Heart right ventricle (tissue), 16 donors: ENCODE data around the gene CSMD2. TPM values are rescaled to one million over a fixed set of nuclear protein-coding genes. Genes with fewer than 3 reads are reported as not detected.

Source experiments
- ATAC-seq, 8 donors: fragments of 200-7000 bp; cut with Tn5 transposase; one replicate each; pipeline ENCODE4 v1.9.1; 2020; ENCODE audit warnings: mild to moderate bottlenecking in 8 of 8, moderate library complexity in 8 of 8, moderate number of reproducible peaks in 1 of 8
- DNase-seq, 2 donors: peaks; one replicate each; pipeline ENCODE4 v3.0.0-alpha.2; 2020
- H3K27ac ChIP-seq, 10 donors: fragments of 200-600 bp; sonication (generic) in 2 of 10; one replicate each; pipeline versions ENCODE4 v1.5.0 to v1.8.0; 2020 to 2022; ENCODE audit warnings: mild to moderate bottlenecking in 3 of 10
- H3K27me3 ChIP-seq, 7 donors: fragments of 200-600 bp; one replicate each; pipeline ENCODE4 v1.8.0; 2021 to 2022; ENCODE audit warnings: mild to moderate bottlenecking in 2 of 7
- H3K36me3 ChIP-seq, 9 donors: fragments of 200-600 bp; sonication (generic) in 1 of 9; one replicate each; pipeline versions ENCODE4 v1.5.0 to v1.8.0; 2020 to 2022; ENCODE audit warnings: mild to moderate bottlenecking in 2 of 9
- H3K4me1 ChIP-seq, 9 donors: fragments of 200-600 bp; sonication (generic) in 1 of 9; one replicate each; pipeline versions ENCODE4 v1.5.0 to v1.8.0; 2020 to 2022; ENCODE audit warnings: mild to moderate bottlenecking in 4 of 9
- H3K4me3 ChIP-seq, 10 donors: fragments of 200-600 bp; sonication (generic) in 2 of 10; one replicate each; pipeline versions ENCODE4 v1.5.0 to v1.8.0; 2020 to 2022; ENCODE audit warnings: mild to moderate bottlenecking in 7 of 10, moderate library complexity in 2 of 10
- H3K9me3 ChIP-seq, 11 donors: fragments of 200-600 bp in 10 of 11; sonication (generic) in 2 of 11; one replicate each; pipeline versions ENCODE4 v1.5.0 to v1.8.0; 2013 to 2022; ENCODE audit warnings: mild to moderate bottlenecking in 2 of 11, control low read depth in 1 of 11, moderate library complexity in 1 of 11
- CTCF ChIP-seq, 9 donors: fragments of 200-600 bp; sonication (generic) in 2 of 9; IDR thresholded peaks; one replicate each; pipeline versions ENCODE4 v1.5.0 to v1.8.0; 2021 to 2022; ENCODE audit warnings: antibody characterized with exemption in 9 of 9, mild to moderate bottlenecking in 5 of 9, moderate library complexity in 1 of 9
- WGBS, 2 donors: extraction: QIAGEN DNeasy Blood & Tissue Kit; methylation state at CpG; one replicate each; pipeline ENCODE4 v1.1.7; 2013; ENCODE audit warnings: inconsistent platforms in 1 of 2; 5-methylcytosine and 5-hydroxymethylcytosine counted together
- intact Hi-C, 10 donors: fragments of 100-400 bp; cut with DNase I; formaldehyde crosslinking; loops; one replicate each; pipeline versions ENCODE4 v1.11.1 to v1.14.2; 2022
- polyA plus RNA-seq, 2 donors: library from polyadenylated mRNA; stranded (reverse); fragments of 200-250 nt; gene quantifications; one replicate each; pipeline ENCODE4 v1.2.3, GENCODE V29; 2013
- total RNA-seq, 10 donors: library from RNA; stranded (reverse); fragmentation: NEBNext Ultra II Directional in 3 of 10; extraction: Animal tissue kit (Norgen Biotek cat#: 25700) in 3 of 10; gene quantifications; one replicate each; pipeline versions ENCODE4 v1.2.1 to v1.2.4, GENCODE V29; 2021 to 2023
- donor health status: Arrhythmogenic right ventricular cardiomyopathy.
- donor health status: ischemic (EF 13 %, LVEDD 7.1; RV severe dilation, severe dysfunction).
- donor health status: healthy with polysubstance abuse.
- donor health status: DM: no; HTN: yes; CAD: no.
- donor health status: DM: no; HTN: no; CAD: no.
- donor health status: ischemic (EF 25% LVEDD 6.9; RV normal size, moderate dysfunction).
- donor health status: ischemic (EF 25% LVEDD 5.7; RV mildly dilated, moderate dysfunction).
- donor health status: healthy.
- donor health status: DM: yes; HTN: yes; CAD: no.
- donor health status: Ischemic cardiomyopathy.
- donor health status: ischemic (EF 35%, LVEDD 5.7; RV mildly dilated, moderate dysfunction).
- donor health status: nonischemic (EF 11% LVEDD 7.7; RV severe dilation, severe dysfunction).
- donor health status: DM: yes; HTN: yes; CAD: no.
- donor health status: PGD.
- donor health status: ischemic (EF 29% LVEDD 5.4; RV normal size, mild dysfunction).
- donor health status: nonischemic (EF 23%, LVEDD 6.1; RV moderate dilation, normal function).

CSMD2 gene
- total and polyA plus RNA-seq, 12 donors, result 0.04 to 0.97 (median 0.14) TPM; not detected in 1

GRCh38 chr1:33575324-33575879 is 589.6 kb downstream of the CSMD2 start:
- Histone ChIP-seq H3K27me3 (no peaks in the 10 kb centered on the region), H3K9me3 (peaks cover 0 to 6% (median 0%) of the 10 kb centered on the region in 11 donors), H3K27ac (peak overlapping the region; percentile 70 to 96 (median 90)), H3K4me3 (peak overlapping the region in 1 of 10 donors; percentile 9), H3K4me1 (peaks cover 17 to 84% (median 47%) of the 10 kb centered on the region in 9 donors), H3K36me3 (no peaks in the 10 kb centered on the region)
- no peak for TF ChIP-seq CTCF (IDR thresholded peaks at IDR 0.05)
- 12 to 13% methylated on average over 7 of the region's 7 CpGs for WGBS, 2 donors
- intact Hi-C loops, result loop anchor here in 3 of 10 donors (2.0 to 10.0 kb wide), 4 partner anchors 31 to 103 kb away; partner anchors contain the start of gene ZSCAN20 (in 2 of the 3)
- DNase-seq (peak; percentile 20 to 84), ATAC-seq (peak; percentile 81 to 95 (median 92))

GRCh38 chr1:33573661-33574060 is 591.4 kb downstream of the CSMD2 start:
- Histone ChIP-seq H3K27ac (peak overlapping the region in 6 of 10 donors; percentile 88 to 96 (median 91)), H3K9me3 (peaks cover 0 to 6% (median 0%) of the 10 kb centered on the region in 11 donors), H3K36me3 (no peaks in the 10 kb centered on the region), H3K4me3 (no peak overlapping the region), H3K4me1 (peaks cover 17 to 75% (median 47%) of the 10 kb centered on the region in 9 donors), H3K27me3 (no peaks in the 10 kb centered on the region)
- ATAC-seq (no peak), DNase-seq (no peak)
- no peak for TF ChIP-seq CTCF (IDR thresholded peaks at IDR 0.05)
- WGBS, 2 donors, result 65 to 78% methylated on average over 3 of the region's 3 CpGs
- intact Hi-C loops, result loop anchor here in 4 of 10 donors (2.0 to 10.0 kb wide), 6 partner anchors 33 to 99 kb away; partner anchors contain the start of gene ZSCAN20 (in 1 of the 4)

GRCh38 chr1:33572387-33572786 is 592.6 kb downstream of the CSMD2 start:
- Histone ChIP-seq H3K27ac (peak overlapping the region in 4 of 10 donors; percentile 15 to 89 (median 42)), H3K27me3 (no peaks in the 10 kb centered on the region), H3K4me1 (peaks cover 14 to 66% (median 43%) of the 10 kb centered on the region in 9 donors), H3K4me3 (no peak overlapping the region), H3K9me3 (peaks cover 0 to 6% (median 0%) of the 10 kb centered on the region in 11 donors), H3K36me3 (no peaks in the 10 kb centered on the region)
- intact Hi-C loops, result loop anchor here in 3 of 10 donors (5.0 to 10.0 kb wide), 4 partner anchors 35 to 98 kb away; partner anchors contain the start of gene ZSCAN20 (in 1 of the 3)
- DNase-seq, result peak in 1 of 2 donors; percentile 22
- peak in 2 of 9 donors; percentile 21 to 36 for TF ChIP-seq CTCF (IDR thresholded peaks at IDR 0.05)
- peak in 2 of 8 donors; percentile 17 to 39 for ATAC-seq
- 62 to 81% methylated on average over 5 of the region's 5 CpGs for WGBS, 2 donors

- Histone ChIP-seq H3K36me3 (no peaks in the 10 kb centered on the region), H3K27ac (no peak overlapping the region), H3K4me1 (peaks cover 0 to 36% (median 12%) of the 10 kb centered on the region in 9 donors), H3K9me3 (peaks cover 0 to 12% (median 0%) of the 10 kb centered on the region in 11 donors), H3K4me3 (no peak overlapping the region), H3K27me3 (no peaks in the 10 kb centered on the region)
- 96 to 99% methylated on average over 7 of the region's 7 CpGs for WGBS, 2 donors
- DNase-seq, result no peak
- intact Hi-C loops, result no loop called here
- ATAC-seq, result no peak
- TF ChIP-seq CTCF (IDR thresholded peaks at IDR 0.05), result no peak
Observed at GRCh38 chr1:33569331-33569730, 595.7 kb downstream of the CSMD2 start.
